Thyroid gland (tissue), 4 donors: ENCODE measurements around the gene HMCN2. TPM values are rescaled to one million over a fixed set of nuclear protein-coding genes. Genes with fewer than 3 reads are reported as not detected.

ENCODE experiments used
- DNase-seq, 2 donors: peaks; one replicate each; pipeline ENCODE4 v3.0.0-alpha.2; 2019
- H3K27ac ChIP-seq, 3 donors: fragments of 200-600 bp; sonication (generic); 1 replicate in 2 of 3; 2 replicates in 1 of 3; pipeline ENCODE4 v1.5.1; 2016 to 2019; ENCODE audit warnings: mild to moderate bottlenecking in 1 of 3, moderate library complexity in 1 of 3
- H3K27me3 ChIP-seq: fragments of 200-600 bp; sonication (generic); one replicate; pipeline ENCODE4 v1.5.1; 2019
- H3K36me3 ChIP-seq, 2 donors: fragments of 200-600 bp; sonication (generic); one replicate each; pipeline ENCODE4 v1.5.1; 2016 to 2019
- H3K4me1 ChIP-seq, 2 donors: fragments of 200-600 bp; sonication (generic); one replicate each; pipeline ENCODE4 v1.5.1; 2017 to 2019
- H3K4me3 ChIP-seq, 3 donors: fragments of 200-600 bp; sonication (generic); replicated peaks in 1 of 3; 1 replicate in 2 of 3; 2 replicates in 1 of 3; pipeline ENCODE4 v1.5.1; 2016; ENCODE audit warnings: mild to moderate bottlenecking in 1 of 3
- H3K9me3 ChIP-seq: fragments of 200-600 bp; sonication (generic); one replicate; pipeline ENCODE4 v1.5.1; 2017
- POLR2A ChIP-seq, 2 donors: fragments of 450-650 bp; IDR thresholded peaks; one replicate each; pipeline ENCODE4 v1.6.1; 2017; ENCODE audit warnings: antibody characterized with exemption in 2 of 2, mild to moderate bottlenecking in 2 of 2, moderate library complexity in 1 of 2
- WGBS, 2 donors: methylation state at CpG; one replicate each; pipeline ENCODE4 v1.1.5; 2017; 5-methylcytosine and 5-hydroxymethylcytosine counted together
- intact Hi-C: fragments of 100-400 bp; cut with DNase I; formaldehyde crosslinking; loops from one replicate; pipeline ENCODE4 v1.15.1; 2023
- total RNA-seq, 4 donors: library from RNA; depleted of rRNA; stranded (reverse); fragments of >200 nt; gene quantifications; one replicate each; pipeline ENCODE4 v1.2.3, GENCODE V29; 2016
- TF ChIP-seq, protein P1 (sequence below), 6 experiments: fragments of 200-600 bp in 3 of 6; fragments of 450-650 bp in 3 of 6; sonication (generic) in 3 of 6; IDR thresholded peaks; one replicate each; pipeline ENCODE4 v1.5.1; 2016 to 2019; ENCODE audit warnings: antibody characterized with exemption in 6 of 6, mild to moderate bottlenecking in 2 of 6, inconsistent platforms in 1 of 6, moderate library complexity in 1 of 6

HMCN2 gene
- total RNA-seq, 4 donors from 2014 or later, result 1.7 to 5.5 (median 3.5) TPM

DNA sequence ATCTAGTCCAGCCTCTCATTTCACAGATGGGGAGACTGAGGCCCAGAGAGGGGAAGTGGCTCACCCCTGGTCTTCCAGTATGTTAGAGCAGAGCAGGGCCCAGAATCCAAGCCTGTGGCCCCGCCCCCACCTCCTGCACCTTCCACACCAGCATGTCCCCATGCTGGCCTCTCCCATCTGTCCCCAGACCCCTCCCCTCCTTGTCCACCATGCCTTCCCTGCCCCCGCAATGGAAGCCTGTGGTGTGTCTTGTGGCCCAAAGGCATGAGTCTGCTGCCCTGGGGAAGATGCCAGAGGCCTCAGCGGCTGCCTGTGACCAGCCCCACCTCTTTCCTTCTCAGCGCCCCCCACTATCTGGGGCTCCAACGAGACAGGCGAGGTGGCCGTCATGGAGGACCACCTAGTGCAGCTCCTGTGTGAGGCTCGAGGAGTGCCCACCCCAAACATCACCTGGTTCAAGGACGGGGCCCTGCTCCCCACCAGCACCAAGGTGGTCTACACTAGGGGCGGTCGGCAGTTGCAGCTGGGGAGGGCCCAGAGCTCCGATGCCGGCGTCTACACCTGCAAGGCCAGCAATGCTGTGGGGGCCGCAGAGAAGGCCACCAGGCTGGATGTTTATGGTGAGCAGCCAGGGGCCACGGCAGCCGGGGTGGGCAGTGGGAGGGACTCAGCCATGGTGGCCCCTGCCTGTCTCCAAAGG, 87.2 kb downstream of the HMCN2 start:
- Histone ChIP-seq H3K4me1 (peaks cover 9 to 32% of the 10 kb centered on the region in 2 donors), H3K4me3 (no peak overlapping the region), H3K9me3 (no peaks in the 10 kb centered on the region), H3K27me3 (no peaks in the 10 kb centered on the region), H3K36me3 (no peaks in the 10 kb centered on the region), H3K27ac (peak overlapping the region; percentile 58 to 71 (median 68))
- DNase-seq, result no peak
- 89 to 96% methylated on average over 12 to 16 of the region's 17 CpGs for WGBS, 2 donors
- intact Hi-C loops, result no loop called here
- TF ChIP-seq, protein P1, sequence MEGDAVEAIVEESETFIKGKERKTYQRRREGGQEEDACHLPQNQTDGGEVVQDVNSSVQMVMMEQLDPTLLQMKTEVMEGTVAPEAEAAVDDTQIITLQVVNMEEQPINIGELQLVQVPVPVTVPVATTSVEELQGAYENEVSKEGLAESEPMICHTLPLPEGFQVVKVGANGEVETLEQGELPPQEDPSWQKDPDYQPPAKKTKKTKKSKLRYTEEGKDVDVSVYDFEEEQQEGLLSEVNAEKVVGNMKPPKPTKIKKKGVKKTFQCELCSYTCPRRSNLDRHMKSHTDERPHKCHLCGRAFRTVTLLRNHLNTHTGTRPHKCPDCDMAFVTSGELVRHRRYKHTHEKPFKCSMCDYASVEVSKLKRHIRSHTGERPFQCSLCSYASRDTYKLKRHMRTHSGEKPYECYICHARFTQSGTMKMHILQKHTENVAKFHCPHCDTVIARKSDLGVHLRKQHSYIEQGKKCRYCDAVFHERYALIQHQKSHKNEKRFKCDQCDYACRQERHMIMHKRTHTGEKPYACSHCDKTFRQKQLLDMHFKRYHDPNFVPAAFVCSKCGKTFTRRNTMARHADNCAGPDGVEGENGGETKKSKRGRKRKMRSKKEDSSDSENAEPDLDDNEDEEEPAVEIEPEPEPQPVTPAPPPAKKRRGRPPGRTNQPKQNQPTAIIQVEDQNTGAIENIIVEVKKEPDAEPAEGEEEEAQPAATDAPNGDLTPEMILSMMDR (IDR thresholded peaks at IDR 0.05), result no peak
- TF ChIP-seq POLR2A (IDR thresholded peaks at IDR 0.05), result no peak

DNA sequence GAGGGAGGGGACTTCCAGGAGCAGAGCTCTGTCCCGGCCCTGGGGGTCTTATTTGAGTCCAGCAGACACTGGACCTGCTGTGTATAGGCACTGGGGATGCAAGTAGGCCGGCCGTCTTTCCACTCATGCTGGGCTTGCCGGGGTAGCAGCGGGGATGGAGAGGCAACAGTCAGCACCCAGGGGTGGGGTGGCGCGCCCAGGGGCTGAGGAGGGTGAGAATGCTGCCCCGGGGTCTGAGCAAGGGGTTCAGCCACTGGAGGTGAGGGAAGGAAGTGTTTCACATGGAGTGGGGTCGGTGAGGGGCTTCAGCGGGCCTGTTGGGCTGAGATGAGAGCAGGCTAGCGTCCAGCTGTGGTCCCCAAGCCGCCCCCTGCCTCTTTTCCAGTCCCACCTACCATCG, 88.8 kb downstream of the HMCN2 start:
- no peak for DNase-seq
- Histone ChIP-seq H3K27ac (no peak overlapping the region), H3K4me3 (no peak overlapping the region), H3K27me3 (no peaks in the 10 kb centered on the region), H3K36me3 (no peaks in the 10 kb centered on the region), H3K4me1 (peaks cover 24 to 40% of the 10 kb centered on the region in 2 donors), H3K9me3 (no peaks in the 10 kb centered on the region)
- TF ChIP-seq, protein P1 (IDR thresholded peaks at IDR 0.05), result no peak
- no peak for TF ChIP-seq POLR2A (IDR thresholded peaks at IDR 0.05)
- 78 to 95% methylated on average over 12 to 13 of the region's 13 CpGs for WGBS, 2 donors
- intact Hi-C loops, result no loop called here

DNA sequence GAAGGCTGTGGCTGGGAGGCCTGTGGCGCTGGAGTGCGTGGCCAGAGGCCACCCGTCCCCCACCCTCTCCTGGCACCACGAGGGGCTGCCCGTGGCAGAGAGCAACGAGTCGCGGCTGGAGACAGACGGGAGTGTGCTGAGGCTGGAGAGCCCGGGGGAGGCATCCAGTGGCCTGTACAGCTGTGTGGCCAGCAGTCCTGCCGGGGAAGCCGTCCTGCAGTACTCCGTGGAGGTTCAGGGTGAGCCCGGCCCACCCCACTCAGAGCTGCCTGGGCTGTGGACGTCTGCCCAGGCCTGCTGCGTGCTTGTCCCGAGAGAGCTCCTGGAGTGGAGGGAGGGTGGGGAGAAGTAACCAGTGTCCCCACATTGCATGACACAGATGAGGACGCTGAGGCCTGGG, 89.2 kb downstream of the HMCN2 start:
- intact Hi-C loops, result no loop called here
- peak; percentile 58 to 75 for DNase-seq
- TF ChIP-seq, protein P1 (IDR thresholded peaks at IDR 0.05), result no peak
- no peak for TF ChIP-seq POLR2A (IDR thresholded peaks at IDR 0.05)
- no peaks in the 10 kb centered on the region for H3K9me3 ChIP-seq
- no peak overlapping the region for H3K4me3 ChIP-seq
- no peaks in the 10 kb centered on the region for H3K27me3 ChIP-seq
- H3K27ac ChIP-seq, result no peak overlapping the region
- WGBS, 2 donors, result 27 to 54% methylated on average over 8 to 14 of the region's 18 CpGs
- no peaks in the 10 kb centered on the region for H3K36me3 ChIP-seq
- H3K4me1 ChIP-seq, result peaks cover 24 to 40% of the 10 kb centered on the region in 2 donors

DNA sequence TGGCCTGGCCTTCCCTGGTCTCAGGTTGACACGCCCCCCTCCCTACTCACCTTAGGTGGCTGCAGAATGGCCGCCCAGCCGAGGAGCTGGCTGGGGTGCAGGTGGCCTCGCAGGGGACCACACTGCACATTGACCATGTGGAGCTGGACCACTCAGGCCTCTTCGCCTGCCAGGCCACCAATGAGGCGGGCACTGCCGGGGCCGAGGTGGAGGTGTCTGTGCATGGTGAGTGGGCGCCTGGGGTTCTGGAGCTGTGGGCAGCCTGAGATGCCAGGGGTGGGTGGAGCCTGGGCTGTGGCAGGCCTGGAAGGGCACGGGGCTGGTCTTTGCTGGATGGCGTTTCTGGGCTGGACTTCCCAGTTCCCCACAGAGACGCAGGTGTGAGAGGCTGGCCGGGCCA, 90.5 kb downstream of the HMCN2 start:
- no peaks in the 10 kb centered on the region for H3K9me3 ChIP-seq
- H3K4me1 ChIP-seq, result peaks cover 24 to 40% of the 10 kb centered on the region in 2 donors
- H3K4me3 ChIP-seq, result no peak overlapping the region
- peak; percentile 8 to 18 for DNase-seq
- H3K27me3 ChIP-seq, result no peaks in the 10 kb centered on the region
- WGBS, 2 donors, result 90 to 91% methylated on average over 6 to 12 of the region's 13 CpGs
- no peak for TF ChIP-seq POLR2A (IDR thresholded peaks at IDR 0.05)
- TF ChIP-seq, protein P1 (IDR thresholded peaks at IDR 0.05), result no peak
- no peaks in the 10 kb centered on the region for H3K36me3 ChIP-seq
- intact Hi-C loops, result no loop called here
- H3K27ac ChIP-seq, result no peak overlapping the region

DNA sequence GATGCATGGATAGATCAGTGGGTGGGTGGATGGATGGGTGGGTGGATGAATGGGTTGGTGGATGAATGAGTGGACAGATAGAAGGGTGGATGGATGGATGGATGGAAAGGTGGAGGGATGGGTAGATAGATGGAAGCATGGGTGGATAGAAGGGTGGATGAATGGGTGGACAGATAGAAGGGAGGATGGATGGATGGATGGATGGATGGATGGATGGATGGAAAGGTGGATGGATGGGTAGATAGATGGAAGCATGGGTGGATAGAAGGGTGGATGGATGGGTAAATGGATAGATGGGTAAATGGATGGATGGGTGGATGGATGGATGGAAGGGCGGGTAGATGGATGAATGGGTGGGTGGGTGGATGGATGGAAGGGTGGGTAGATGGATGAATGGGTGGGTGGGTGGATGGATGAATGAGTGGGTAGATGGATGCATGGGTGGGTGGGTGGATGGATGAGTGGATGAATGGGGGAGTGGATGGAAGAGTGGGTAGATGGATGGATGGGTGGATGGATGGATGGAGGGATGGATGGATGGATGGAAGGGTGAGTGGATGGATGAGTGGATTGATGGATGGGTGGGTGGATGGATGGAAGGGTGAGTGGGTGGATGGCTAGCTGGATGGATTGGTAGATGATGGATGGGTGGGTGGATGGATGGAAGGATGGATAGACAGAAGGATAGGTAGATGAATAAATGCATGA, 91.5 kb downstream of the HMCN2 start:
- intact Hi-C loops, result no loop called here
- Histone ChIP-seq H3K36me3 (no peaks in the 10 kb centered on the region), H3K4me1 (peaks cover 24 to 40% of the 10 kb centered on the region in 2 donors), H3K27me3 (no peaks in the 10 kb centered on the region), H3K9me3 (no peaks in the 10 kb centered on the region), H3K27ac (no peak overlapping the region), H3K4me3 (no peak overlapping the region)
- DNase-seq, result no peak
- WGBS, 2 donors, result 84 to 97% methylated on average over 1 of the region's 1 CpG
- TF ChIP-seq, protein P1 (IDR thresholded peaks at IDR 0.05), result no peak
- TF ChIP-seq POLR2A (IDR thresholded peaks at IDR 0.05), result no peak
